Fibroblast of skin of right biceps (primary cell): ENCODE data around the gene CELSR1.
"Not testable (repeated sequence)": the region's sequence is repeated elsewhere in the genome, so short reads cannot be mapped to it uniquely, and the experiment has no call there.

Source experiments
- DNase-seq: peaks from one replicate; pipeline ENCODE4 v3.0.0-alpha.2; 2013

CELSR1 gene

DNA sequence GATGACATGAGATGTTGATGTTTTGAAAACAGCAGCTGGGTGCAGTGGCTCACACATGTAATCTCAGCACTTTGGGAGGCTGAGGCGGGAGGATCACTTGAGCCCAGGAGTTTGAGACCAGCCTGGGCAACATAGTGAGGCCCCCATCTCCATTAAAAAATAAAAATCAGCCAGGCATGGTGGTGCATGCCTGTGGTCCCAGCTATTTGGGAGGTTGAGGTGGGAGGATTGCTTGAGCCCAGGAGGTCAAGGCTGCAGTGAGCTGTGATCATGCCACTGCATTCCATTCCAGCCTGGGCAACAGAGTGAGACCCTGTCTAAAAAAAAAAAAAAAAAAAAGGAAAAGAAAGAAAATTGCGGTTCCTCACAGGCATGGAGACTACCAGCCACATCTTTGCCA is 224.6 kb downstream of the CELSR1 start:
- not testable (repeated sequence) for DNase-seq

DNA sequence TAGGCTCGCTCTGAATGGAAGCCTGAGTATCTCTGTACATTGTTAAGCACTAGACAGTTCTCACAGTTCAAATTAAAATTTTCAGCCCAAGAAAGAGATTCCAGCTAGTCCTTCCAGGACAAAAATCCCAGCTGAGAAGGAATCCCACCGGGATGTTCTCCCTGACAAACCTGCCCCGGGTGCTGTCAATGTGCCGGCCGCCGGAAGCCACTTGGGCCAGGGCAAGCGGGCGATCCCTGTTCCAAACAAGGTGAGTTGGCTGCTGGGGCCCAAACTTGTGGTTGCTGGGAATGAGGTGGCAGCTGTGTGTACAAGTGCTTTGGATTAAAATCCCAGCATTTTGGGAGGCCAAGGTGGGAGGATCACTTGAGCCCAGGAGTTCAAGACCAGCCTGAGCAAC is 225.4 kb downstream of the CELSR1 start:
- no peak for DNase-seq
